Stimulated activated CD4-positive, alpha-beta T cell treated with anti-CD3 and anti-CD28 coated beads, Interleukin-15, amount 100 ng/mL, for 48 hours (primary cell): Measurements from ENCODE around the gene ZP4.
"Not testable (repeated sequence)": the region's sequence is repeated elsewhere in the genome, so short reads cannot be mapped to it uniquely, and the experiment has no call there.

Source experiments
- DNase-seq, 2 donors: peaks; one replicate each; pipeline ENCODE4 v3.0.0-alpha.2; 2020; ENCODE audit warnings: low read depth in 2 of 2

ZP4 gene

GRCh38 chr1:237877631-237878030 lies 13.1 kb downstream of the ZP4 start:
- DNase-seq = no peak

GRCh38 chr1:237875291-237875690 lies 15.4 kb downstream of the ZP4 start:
- no peak for DNase-seq

- no peak for DNase-seq
Measured at GRCh38 chr1:237873487-237874211, 17.1 kb downstream of the ZP4 start.

- DNase-seq = no peak
Measured at GRCh38 chr1:237868817-237869600, 21.7 kb downstream of the ZP4 start.

- DNase-seq = no peak
Measured at GRCh38 chr1:237867380-237867888, 23.3 kb downstream of the ZP4 start.

GRCh38 chr1:237864338-237865244 lies 26.1 kb downstream of the ZP4 start:
- peak in 1 of 2 donors; percentile 2 for DNase-seq

GRCh38 chr1:237863234-237863633 lies 27.5 kb downstream of the ZP4 start:
- no peak for DNase-seq

GRCh38 chr1:237861944-237862343 lies 28.8 kb downstream of the ZP4 start:
- DNase-seq = no peak

GRCh38 chr1:237858992-237859391 lies 31.7 kb downstream of the ZP4 start:
- no peak for DNase-seq

- DNase-seq = no peak
Measured at GRCh38 chr1:237857455-237857854, 33.3 kb downstream of the ZP4 start.

GRCh38 chr1:237852342-237852741 lies 38.4 kb downstream of the ZP4 start:
- no peak for DNase-seq

GRCh38 chr1:237851210-237851845 lies 39.4 kb downstream of the ZP4 start:
- peak in 1 of 2 donors; percentile 5 for DNase-seq

- DNase-seq = not testable (repeated sequence)
Measured at GRCh38 chr1:237843516-237843915, 47.2 kb downstream of the ZP4 start.

GRCh38 chr1:237841485-237841884 lies 49.2 kb downstream of the ZP4 start:
- no peak for DNase-seq

GRCh38 chr1:237838904-237839534 lies 51.7 kb downstream of the ZP4 start:
- no peak for DNase-seq

GRCh38 chr1:237838320-237838719 lies 52.4 kb downstream of the ZP4 start:
- DNase-seq = no peak

GRCh38 chr1:237834461-237834860 lies 56.3 kb downstream of the ZP4 start:
- DNase-seq = no peak

- DNase-seq = no peak
Measured at GRCh38 chr1:237834048-237834447, 56.7 kb downstream of the ZP4 start.

- no peak for DNase-seq
Measured at GRCh38 chr1:237832858-237833257, 57.9 kb downstream of the ZP4 start.
